Pulmonary artery endothelial cell (primary cell): ENCODE data around the gene TNFRSF25. TPM values are rescaled to one million over a fixed set of nuclear protein-coding genes. Genes with fewer than 3 reads are reported as not detected.

ENCODE experiments used
- DNase-seq: peaks from one replicate; pipeline ENCODE4 v3.0.0-alpha.2; 2011; ENCODE audit warnings: low read depth, low spot score
- total RNA-seq: library from RNA; depleted of rRNA; stranded (reverse); fragments of >200 nt; gene quantifications from 2 replicates; pipeline ENCODE4 v1.2.3, GENCODE V29; 2014

Gene TNFRSF25
- 8.4 and 8.8 TPM in 2 replicates for total RNA-seq

GRCh38 chr1:6466023-6466422 lies at the start of gene TNFRSF25:
TSS of gene TNFRSF25 (minus strand) at chr1:6466173. CDS start at chr1:6466107, 66 bp downstream.
- DNase-seq, result no peak

GRCh38 chr1:6515771-6516170 lies 49.8 kb upstream of the TNFRSF25 start:
- no peak for DNase-seq

GRCh38 chr1:6513320-6513801 lies 47.4 kb upstream of the TNFRSF25 start:
- DNase-seq, result no peak

GRCh38 chr1:6512908-6513280 lies 46.9 kb upstream of the TNFRSF25 start:
- DNase-seq, result no peak

- DNase-seq, result no peak
These were observed 46.4 kb upstream of the TNFRSF25 start for GRCh38 chr1:6512245-6512907.

GRCh38 chr1:6511561-6512244 lies 45.7 kb upstream of the TNFRSF25 start:
- no peak for DNase-seq

GRCh38 chr1:6511056-6511455 lies 45.1 kb upstream of the TNFRSF25 start:
- no peak for DNase-seq

- DNase-seq, result no peak
These were observed 44.5 kb upstream of the TNFRSF25 start for GRCh38 chr1:6510493-6510892.

GRCh38 chr1:6509919-6510291 lies 43.9 kb upstream of the TNFRSF25 start:
- DNase-seq, result no peak

GRCh38 chr1:6509220-6509918 lies 43.4 kb upstream of the TNFRSF25 start:
- no peak for DNase-seq

- no peak for DNase-seq
These were observed 42.8 kb upstream of the TNFRSF25 start for GRCh38 chr1:6508816-6509189.

- DNase-seq, result no peak
These were observed 42.3 kb upstream of the TNFRSF25 start for GRCh38 chr1:6508154-6508815.

GRCh38 chr1:6507461-6507911 lies 41.5 kb upstream of the TNFRSF25 start:
- no peak for DNase-seq

- DNase-seq, result no peak
These were observed 41.1 kb upstream of the TNFRSF25 start for GRCh38 chr1:6507037-6507428.

GRCh38 chr1:6506210-6507036 lies 40.5 kb upstream of the TNFRSF25 start:
- DNase-seq, result no peak

- no peak for DNase-seq
These were observed 39.6 kb upstream of the TNFRSF25 start for GRCh38 chr1:6505367-6506209.

- no peak for DNase-seq
These were observed 38.9 kb upstream of the TNFRSF25 start for GRCh38 chr1:6504887-6505286.

- DNase-seq, result no peak
These were observed 38.1 kb upstream of the TNFRSF25 start for GRCh38 chr1:6503884-6504602.
